ENCODE results near the gene CCL20.

CCL20 gene

GRCh38 chr2:227822416-227823003, 8.9 kb downstream of the CCL20 start:
- H3K27me3 Mint-ChIP-seq (ENCODE audit: low read depth): no peaks in the 10 kb centered on the region
- H3K27ac Mint-ChIP-seq: no peak overlapping the region
- TF ChIP-seq CTCF (IDR thresholded peaks at IDR 0.05; ENCODE audit: unreplicated experiment in 3 of 3): no peak
- H3K4me3 Mint-ChIP-seq: no peak overlapping the region
- peaks cover 9% of the 10 kb centered on the region for H3K4me1 Mint-ChIP-seq
- H3K9me3 Mint-ChIP-seq: peaks cover 2% of the 10 kb centered on the region
- no peaks in the 10 kb centered on the region for H3K36me3 Mint-ChIP-seq (ENCODE audit: low read depth)

DNA sequence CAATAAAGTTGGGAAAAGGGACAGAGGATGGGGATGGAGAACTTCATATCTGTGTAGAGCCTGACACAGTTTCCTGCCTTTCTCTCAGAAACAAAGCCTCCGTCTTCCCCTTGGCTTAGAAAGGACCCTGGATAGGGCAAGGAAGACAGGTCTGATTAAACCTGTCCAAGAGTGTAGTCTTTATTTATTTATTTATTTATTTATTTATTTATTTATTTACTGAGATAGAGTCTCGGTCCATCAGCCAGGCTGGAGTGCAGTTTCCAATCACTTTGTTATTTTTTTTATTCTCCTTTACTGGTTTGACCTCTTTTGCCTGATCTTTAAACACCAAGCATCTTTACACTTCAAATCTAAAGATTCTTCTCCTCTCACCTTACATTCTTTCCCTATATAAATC, 10.3 kb downstream of the CCL20 start:
- no peak overlapping the region for H3K27ac Mint-ChIP-seq
- no peaks in the 10 kb centered on the region for H3K36me3 Mint-ChIP-seq (ENCODE audit: low read depth)
- no peaks in the 10 kb centered on the region for H3K4me1 Mint-ChIP-seq
- H3K9me3 Mint-ChIP-seq: peaks cover 2% of the 10 kb centered on the region
- H3K4me3 Mint-ChIP-seq: no peak overlapping the region
- no peak for TF ChIP-seq CTCF (IDR thresholded peaks at IDR 0.05; ENCODE audit: unreplicated experiment in 3 of 3)
- no peaks in the 10 kb centered on the region for H3K27me3 Mint-ChIP-seq (ENCODE audit: low read depth)

DNA sequence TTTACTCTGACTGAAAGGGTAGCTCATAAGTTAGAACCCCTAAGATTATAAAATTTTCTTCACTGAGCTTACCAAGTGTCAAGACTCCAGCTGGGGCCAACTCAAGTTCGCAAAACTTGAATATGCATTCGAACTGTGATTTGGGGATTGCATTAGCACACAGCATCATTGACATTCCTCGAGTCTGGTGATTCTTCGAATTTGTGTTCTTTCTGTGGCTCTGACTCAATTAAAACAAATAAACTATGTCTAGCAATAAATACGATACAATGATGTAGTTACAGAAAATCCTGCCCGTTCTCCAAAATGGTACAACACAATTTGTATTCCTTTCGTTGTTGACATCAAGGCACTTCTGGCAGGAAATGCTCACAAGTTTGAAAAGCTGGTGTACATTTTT, 11.1 kb downstream of the CCL20 start:
- H3K9me3 Mint-ChIP-seq: peaks cover 2% of the 10 kb centered on the region
- no peak overlapping the region for H3K4me3 Mint-ChIP-seq
- TF ChIP-seq CTCF (IDR thresholded peaks at IDR 0.05; ENCODE audit: unreplicated experiment in 3 of 3): no peak
- no peaks in the 10 kb centered on the region for H3K27me3 Mint-ChIP-seq (ENCODE audit: low read depth)
- no peaks in the 10 kb centered on the region for H3K36me3 Mint-ChIP-seq (ENCODE audit: low read depth)
- H3K27ac Mint-ChIP-seq: no peak overlapping the region
- H3K4me1 Mint-ChIP-seq: no peaks in the 10 kb centered on the region

DNA sequence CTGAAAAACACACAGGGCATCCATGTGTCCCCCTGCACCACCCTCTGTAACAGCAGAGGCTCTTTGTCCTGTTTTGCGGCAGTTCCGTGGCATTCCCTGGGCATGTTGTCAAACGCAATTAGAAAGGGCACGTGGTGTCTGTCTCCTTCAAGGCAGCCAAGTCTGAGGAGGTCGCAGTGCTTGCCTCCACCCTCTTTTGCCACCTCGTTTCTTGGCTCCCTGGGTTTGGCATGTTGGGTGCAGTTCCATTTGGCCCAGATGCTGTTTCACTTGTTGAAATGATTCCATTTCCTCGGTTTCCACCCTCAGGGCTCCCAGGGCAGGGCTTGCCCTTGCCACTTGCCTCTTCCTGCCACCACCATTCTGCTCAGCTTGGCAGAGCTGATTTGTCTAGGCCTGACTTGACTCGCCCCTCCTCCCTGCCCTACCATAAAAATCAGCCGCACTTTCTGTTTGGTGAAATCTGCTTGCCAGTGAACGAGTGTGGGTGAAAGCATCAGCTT, 12.4 kb downstream of the CCL20 start:
- no peak for TF ChIP-seq CTCF (IDR thresholded peaks at IDR 0.05; ENCODE audit: unreplicated experiment in 3 of 3)
- Mint-ChIP-seq H3K27ac (no peak overlapping the region), H3K27me3 (ENCODE audit: low read depth) (no peaks in the 10 kb centered on the region), H3K4me1 (no peaks in the 10 kb centered on the region), H3K36me3 (ENCODE audit: low read depth) (no peaks in the 10 kb centered on the region), H3K9me3 (peaks cover 2% of the 10 kb centered on the region), H3K4me3 (no peak overlapping the region)

- no peaks in the 10 kb centered on the region for H3K36me3 Mint-ChIP-seq (ENCODE audit: low read depth)
- no peak overlapping the region for H3K27ac Mint-ChIP-seq
- no peaks in the 10 kb centered on the region for H3K27me3 Mint-ChIP-seq (ENCODE audit: low read depth)
- no peaks in the 10 kb centered on the region for H3K9me3 Mint-ChIP-seq
- H3K4me3 Mint-ChIP-seq: no peak overlapping the region
- no peaks in the 10 kb centered on the region for H3K4me1 Mint-ChIP-seq
- TF ChIP-seq CTCF (IDR thresholded peaks at IDR 0.05; ENCODE audit: unreplicated experiment in 3 of 3): no peak
Observed at GRCh38 chr2:227826563-227826962, 12.9 kb downstream of the CCL20 start.

DNA sequence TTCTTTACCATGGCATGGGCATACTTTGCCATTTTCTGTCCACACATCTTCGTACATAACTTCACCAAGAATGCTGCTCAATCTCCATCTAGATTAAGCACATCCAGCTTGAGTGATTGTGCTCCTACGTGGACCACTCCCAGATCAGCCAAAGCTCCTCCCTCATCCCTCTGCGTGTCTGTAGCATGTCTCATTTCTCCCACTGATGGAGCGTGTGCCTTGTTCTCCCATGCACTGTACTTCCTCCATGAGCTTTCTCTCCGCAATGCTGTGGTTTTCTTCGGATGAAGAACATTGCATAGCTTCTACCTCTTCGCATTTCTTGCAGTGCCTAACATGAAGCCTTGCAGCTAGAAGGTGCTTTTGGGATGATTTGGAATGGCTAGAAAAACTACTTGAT, 13.5 kb downstream of the CCL20 start:
- no peak overlapping the region for H3K27ac Mint-ChIP-seq
- H3K36me3 Mint-ChIP-seq (ENCODE audit: low read depth): no peaks in the 10 kb centered on the region
- no peaks in the 10 kb centered on the region for H3K4me1 Mint-ChIP-seq
- no peaks in the 10 kb centered on the region for H3K27me3 Mint-ChIP-seq (ENCODE audit: low read depth)
- H3K4me3 Mint-ChIP-seq: no peak overlapping the region
- H3K9me3 Mint-ChIP-seq: no peaks in the 10 kb centered on the region
- TF ChIP-seq CTCF (IDR thresholded peaks at IDR 0.05; ENCODE audit: unreplicated experiment in 3 of 3): no peak

Measured in nephron (organoid).